ENCODE measurements around the gene PRPF19.

PRPF19 gene

DNA sequence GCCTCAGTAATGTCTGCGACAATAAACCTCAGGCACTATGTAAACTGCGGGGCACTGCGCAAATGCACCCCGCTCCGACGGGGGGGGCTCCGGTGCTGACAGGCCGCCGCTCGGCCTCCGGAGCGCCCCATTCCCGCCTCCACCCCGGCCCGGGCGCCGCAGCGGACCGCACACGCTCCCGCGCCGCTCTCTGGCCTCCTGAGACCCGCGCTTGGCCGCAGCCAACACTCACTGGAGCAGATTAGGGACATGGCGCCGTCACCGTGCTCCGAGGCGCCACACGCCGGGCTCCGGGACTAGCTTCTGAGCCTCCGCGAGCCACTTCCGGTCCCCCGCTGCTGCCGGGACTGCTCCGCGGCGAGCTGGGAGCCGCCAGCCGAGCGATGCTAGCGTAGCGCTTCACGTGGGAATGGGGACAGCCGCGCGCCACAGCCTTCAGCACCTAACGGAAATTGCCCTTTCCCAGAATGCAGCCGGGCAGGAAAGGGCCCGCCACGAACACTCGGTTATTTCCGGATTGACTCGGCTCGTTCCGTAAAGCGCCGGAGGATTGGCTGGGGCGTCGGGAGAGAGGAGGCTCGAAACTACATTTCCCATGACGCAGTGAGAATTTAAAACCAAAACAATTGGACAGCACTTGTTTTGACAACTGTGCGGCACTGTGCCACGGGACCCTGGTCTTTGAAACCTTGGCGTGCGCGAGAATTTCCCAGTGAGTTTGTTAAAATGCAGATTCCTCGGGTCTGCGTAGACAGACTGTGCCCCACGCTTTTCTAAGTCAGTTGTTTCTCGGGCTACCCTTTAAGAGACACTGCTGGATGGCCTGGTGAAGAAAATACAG lies at the start of gene PRPF19:
TSS of gene PRPF19 (minus strand) at position 454 of the 841 bp plus-strand sequence. CDS start at position 251, 203 bp downstream.
- peak; percentile 98 for DNase-seq (ENCODE audit: low read depth)

DNA sequence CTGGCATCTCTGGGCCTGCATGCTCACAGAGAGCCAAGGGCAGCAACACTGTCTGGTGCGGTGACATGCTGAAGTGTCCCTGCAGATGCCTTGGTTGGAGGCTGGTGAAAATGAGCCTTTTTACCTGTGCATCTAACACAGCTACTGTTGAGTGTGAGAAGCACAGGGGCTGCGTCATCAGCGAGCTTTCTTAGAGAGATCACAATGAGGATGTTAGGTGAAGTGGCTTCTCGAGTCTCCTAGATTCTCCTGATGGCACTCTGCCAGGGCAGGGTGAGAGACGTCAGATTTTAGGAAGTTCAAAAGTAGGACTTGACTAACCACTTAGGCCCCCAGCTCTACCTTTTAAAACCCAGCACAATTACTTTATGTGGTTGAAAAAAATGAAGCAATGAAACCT lies 49.2 kb upstream of the PRPF19 start:
- no peak for DNase-seq (ENCODE audit: low read depth)

DNA sequence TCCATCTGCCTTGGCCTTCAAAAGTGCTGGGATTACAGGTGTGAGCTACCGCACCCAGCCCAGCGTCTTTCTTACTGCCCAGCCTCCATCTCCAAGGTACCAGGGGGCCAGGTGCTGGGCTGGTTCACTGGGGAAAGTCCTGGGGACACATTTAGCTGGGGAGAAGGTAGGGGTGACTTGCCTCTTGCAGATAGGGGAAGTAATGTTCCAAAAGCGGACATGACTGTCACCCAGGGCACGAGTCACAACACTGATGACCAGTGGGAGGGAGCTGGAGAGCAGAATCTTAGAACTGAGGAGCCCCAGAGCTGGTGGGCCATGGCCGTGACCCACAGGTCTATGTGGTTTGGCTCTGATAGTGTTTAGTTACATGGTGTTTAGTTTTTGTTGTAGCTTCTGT lies 48.0 kb upstream of the PRPF19 start:
- DNase-seq (ENCODE audit: low read depth), result no peak

- DNase-seq (ENCODE audit: low read depth), result peak; percentile 25
Measured at GRCh38 chr11:60953781-60954180, 47.4 kb upstream of the PRPF19 start.

DNA sequence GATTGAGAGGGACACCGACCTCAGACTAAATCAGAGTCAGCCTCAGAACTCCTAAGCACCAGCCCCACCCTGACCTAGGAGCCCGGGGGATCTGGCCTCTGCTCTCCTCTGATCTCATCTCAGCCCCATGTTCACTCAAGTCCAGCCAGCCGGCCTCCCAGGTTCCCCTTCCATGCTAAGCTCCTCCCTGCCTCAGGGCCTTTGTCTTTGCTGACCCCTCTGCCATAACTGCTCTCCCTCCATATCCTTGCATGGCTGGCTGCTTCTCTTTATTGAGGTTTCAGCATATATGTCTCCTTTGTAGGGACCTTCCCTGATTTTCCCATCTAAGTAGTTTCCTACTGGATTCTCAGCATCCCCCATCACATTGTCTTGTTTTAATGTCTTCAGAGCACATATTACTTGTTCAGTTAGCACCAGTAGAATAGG lies 46.4 kb upstream of the PRPF19 start:
- no peak for DNase-seq (ENCODE audit: low read depth)

GRCh38 chr11:60951904-60952741 lies 45.7 kb upstream of the PRPF19 start, which contains the start of gene SLC15A3:
SLC15A3 (minus strand) TSS chr11:60952176; CDS start chr11:60951551, 625 bp downstream.
- DNase-seq (ENCODE audit: low read depth), result peak; percentile 67

DNA sequence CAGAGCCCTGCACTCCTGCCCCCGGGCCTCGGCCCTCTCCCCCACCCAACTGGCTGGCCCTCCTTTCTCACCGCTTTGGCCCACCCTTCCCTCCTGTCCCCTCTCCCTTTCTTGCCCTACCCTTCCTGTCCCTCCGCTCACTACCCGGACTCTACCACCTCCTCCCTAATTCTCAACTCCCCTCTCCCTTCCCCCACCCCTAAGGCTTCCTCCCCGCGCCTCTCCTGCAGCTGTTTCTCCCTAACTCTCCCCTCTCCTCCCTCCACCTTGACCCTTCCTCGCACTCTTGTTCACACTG lies 45.2 kb upstream of the PRPF19 start:
- DNase-seq (ENCODE audit: low read depth), result peak; percentile 26

DNA sequence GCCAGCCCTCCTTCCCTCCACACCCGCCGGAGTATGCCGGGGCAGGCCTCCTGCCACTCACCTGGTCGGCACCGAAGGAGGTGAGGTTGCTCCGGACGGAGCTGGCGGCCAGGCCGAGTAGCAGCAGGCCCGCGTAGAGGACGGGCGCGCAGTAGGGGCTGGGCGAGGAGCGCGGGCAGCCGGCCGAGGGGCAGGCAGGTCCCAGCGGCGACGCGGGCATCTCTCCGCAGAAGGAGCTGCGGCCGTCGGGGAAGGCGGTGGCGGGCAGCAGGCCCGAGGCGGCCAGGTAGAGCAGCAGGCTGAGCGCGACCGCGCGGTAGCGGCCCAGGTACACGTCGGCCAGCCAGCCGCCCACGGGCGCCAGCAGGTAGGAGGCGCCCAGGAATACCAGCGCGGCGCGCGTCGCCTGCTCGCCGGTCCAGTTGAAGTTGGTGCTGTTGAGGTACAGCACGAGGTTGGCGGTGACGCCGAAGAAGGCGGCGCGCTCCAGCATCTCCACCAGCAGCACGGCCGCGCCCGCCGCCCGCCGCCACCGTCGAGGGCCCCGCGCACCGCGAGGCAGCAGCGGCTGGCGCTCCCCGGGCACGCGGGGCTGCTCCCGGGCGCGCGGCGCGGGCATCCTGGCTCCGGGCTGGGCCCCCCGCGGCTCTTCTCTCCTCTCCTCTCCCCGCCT lies 44.7 kb upstream of the PRPF19 start:
- DNase-seq (ENCODE audit: low read depth), result peak; percentile 14

DNA sequence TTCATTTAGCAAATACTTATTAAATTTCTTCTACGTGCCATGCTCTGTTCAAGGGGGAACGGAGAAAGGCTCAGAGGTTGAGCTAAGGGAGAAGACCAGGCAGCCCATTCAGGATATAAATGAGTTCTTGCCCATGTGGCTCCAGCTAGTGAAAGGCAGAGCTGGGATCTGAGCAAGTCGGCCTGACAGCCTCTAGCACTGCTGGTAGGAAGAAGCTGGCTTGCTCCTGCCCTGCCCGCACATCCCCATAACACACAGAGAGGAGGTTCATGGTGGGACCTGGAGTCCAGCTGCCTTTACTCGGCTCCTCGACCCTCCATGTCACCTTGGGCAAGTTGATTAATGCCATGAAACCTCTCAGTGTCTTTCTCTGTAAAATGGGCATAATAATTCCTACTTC lies 43.6 kb upstream of the PRPF19 start:
- no peak for DNase-seq (ENCODE audit: low read depth)

DNA sequence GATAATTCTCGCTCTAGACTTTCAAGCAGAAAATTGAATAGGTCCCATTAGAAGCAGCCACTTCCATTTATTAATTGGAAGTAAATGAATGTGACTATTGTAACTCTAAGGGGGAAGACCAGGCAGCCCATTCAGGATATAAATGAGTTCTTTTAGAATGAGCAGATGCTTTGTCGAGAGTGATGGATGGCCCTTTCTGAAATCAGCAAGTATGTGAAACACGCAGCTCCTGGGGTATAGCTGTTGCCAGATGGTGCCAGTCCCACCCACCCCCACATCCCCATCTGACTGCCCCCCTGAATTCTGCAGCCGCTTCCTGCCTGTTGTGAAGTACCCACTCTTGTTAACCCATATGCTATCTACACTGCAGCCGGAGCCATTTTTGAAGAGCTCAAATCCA lies 41.9 kb upstream of the PRPF19 start:
- DNase-seq (ENCODE audit: low read depth), result no peak

DNA sequence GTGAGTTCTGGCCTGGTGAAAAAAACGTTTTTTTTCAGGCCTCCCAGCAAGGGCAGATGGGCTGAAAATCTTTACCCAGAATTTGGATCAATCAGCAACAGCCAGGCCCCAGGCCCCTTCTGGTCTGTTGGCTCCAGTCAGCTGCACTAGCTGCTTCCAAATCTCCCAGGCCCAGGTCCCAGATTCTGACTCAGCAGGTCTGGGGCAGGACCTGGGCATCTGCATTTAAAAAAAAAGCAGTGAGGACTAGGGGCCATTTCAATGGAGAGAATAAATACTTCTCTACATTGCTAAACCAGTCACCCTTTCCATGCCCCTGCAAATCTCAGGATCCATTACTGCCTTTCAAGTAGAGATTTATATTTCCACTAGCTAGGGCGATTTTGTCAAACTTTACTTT lies 41.3 kb upstream of the PRPF19 start:
- no peak for DNase-seq (ENCODE audit: low read depth)

DNA sequence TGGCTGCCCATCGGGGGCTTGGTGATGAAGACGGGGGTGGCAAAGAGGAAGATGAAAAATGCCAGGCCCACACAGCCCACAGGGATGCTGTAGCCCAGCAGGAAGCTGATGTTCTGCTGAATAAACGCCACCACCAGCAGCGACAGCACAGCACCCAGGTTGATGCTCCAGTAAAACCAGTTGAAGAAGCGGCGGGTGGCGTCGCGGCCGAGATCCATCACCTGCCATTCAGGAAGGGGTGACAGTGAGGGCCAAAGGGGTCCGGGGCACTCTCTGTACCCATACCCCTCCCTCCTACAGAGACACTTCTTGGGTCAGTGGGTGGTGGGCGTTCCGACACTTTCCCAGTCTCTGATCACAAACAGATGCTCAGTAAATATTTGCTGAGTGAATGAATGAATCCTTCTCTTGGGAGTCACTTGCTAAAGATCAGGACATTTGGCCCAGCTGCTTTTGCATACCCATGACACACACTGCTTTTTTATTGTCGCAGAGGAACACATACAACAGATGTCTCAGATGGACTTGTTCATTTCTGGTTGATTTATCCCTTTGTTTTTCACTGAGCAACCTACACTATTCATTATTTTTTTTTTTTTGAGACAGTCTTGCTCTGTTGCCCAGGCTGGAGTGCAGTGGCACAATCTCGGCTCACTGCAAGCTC lies 40.3 kb upstream of the PRPF19 start:
- no peak for DNase-seq (ENCODE audit: low read depth)

DNA sequence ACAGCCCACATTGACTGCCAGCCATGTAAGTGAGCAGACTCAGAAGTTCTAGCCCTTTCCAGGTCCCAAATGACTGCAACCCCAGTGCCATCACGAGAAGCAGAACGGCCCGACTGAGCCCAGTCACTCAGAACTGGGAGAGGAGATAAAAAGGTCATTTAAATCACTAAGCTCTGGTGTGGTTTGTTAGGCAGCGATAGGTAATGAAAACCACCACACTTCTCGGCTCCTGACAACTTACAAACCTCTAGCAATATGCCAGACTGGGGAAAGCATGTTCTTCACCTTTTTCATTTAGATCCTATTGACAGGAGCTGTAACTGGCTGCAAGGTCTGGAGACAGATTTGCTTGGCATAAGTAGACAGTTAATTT lies 38.9 kb upstream of the PRPF19 start:
- DNase-seq (ENCODE audit: low read depth), result no peak

GRCh38 chr11:60944490-60945294 lies 38.3 kb upstream of the PRPF19 start:
- no peak for DNase-seq (ENCODE audit: low read depth)

DNA sequence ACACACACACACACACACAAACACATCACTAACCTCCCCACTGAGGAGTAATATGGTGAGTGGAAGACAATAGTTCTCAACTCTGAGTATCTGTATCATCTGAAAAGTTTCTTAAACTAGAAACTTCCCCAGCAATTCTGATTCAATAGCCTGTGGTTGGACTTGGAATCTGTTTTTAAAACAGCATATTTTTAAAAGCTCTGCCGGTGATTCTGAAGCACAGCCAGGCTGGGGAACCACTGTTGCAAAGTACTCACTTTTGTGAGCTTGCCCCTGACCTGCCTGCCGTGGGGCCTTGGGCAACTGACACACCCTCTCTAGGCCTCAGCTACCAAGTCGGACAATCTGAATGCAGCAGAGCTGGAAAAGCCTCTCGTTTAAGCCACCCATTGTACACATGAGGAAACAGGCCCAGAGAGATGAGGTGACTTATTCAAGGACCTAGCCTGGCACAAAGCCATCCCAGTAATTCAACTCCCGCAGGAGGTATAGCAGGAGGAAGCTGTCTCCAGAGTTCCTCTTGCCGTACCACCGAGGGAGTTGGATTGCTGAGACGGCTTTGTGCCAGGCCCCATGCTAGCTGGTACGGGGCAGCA lies 36.7 kb upstream of the PRPF19 start:
- no peak for DNase-seq (ENCODE audit: low read depth)

DNA sequence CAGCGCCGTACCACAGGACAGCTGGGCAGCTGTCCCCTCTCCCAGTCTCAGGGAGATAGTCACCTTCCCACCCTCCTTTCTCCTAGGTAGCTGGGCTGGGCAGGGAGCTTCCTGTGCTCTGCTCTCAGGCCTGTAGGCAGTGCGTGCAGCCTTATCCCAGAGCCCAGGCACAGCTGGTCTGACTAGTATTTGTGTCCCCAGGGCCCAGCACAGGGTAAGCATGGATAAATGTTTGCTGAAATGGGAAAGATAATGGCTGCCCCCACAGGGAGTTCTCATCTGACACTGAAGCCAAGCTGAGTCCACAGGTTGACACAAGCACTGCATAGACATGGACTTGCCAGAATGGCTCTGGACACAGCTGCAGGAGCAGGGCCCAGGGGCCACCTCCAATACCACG lies 35.8 kb upstream of the PRPF19 start:
- DNase-seq (ENCODE audit: low read depth), result no peak

DNA sequence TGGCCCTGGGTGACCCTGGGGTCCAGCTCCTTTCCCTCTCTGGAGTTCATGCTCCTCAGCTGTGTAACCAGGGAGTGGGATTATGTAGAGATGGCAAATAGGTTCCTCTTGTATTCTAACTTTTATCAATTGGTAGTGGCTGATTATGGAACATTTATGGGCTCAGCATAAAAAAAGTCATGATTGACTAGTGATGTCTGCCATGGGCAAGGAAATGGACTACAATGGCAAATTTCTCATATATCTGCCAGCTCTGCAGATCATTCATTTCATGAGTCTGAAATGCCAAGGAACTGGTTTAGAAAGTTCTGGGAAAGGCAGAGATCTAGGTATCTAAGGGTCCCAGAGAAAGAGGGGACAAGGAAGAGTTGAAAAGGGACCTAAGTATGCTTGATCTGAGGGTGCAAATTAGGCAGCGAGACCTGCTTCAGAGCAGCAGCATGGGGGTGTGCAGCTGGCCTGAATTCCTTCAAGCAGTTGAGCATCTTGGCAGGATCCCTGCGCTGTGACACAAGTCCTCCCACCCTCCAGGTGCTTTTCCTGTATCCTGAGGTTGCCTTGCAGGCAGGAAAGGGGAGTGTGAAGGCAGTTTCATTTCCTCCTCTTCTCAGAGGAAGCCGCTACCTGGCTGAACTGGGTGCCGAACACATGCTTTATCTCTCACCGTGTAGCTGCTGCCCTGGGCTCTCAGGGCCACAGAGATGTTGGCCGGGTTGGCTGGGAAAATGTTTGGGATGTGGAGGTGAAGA lies 35.2 kb upstream of the PRPF19 start:
- no peak for DNase-seq (ENCODE audit: low read depth)

GRCh38 chr11:60939855-60940254 lies 33.5 kb upstream of the PRPF19 start:
- DNase-seq (ENCODE audit: low read depth), result no peak

DNA sequence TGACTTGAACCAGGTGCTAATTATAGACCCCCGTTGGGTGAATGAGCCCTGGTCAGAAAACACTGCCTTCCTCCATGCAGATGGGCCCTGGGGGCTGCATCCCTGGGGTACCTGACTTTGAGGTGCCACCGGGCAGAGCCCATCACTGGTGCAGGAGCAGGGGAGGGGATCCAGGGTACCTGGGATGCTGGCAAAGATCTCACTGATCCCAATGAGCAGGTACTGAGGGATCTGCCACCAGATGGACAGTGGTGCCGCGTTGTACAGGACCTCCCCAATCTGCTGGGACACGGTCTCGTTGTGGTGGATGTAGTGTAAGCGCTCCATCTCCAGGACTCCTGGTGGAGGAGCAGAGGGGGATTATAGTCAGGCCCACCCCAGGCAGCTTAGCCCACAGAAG lies 32.9 kb upstream of the PRPF19 start:
- DNase-seq (ENCODE audit: low read depth), result no peak

- no peak for DNase-seq (ENCODE audit: low read depth)
Measured at GRCh38 chr11:60938500-60938899, 32.1 kb upstream of the PRPF19 start.

Measured in EH (cell line).